Ureter (tissue), 1 donor: ENCODE data around the gene MFAP3. TPM values are rescaled to one million over a fixed set of nuclear protein-coding genes. Genes with fewer than 3 reads are reported as not detected.
"Not testable (repeated sequence)": the region's sequence is repeated elsewhere in the genome, so short reads cannot be mapped to it uniquely, and the experiment has no call there.

Experiments used
- DNase-seq: peaks from one replicate; pipeline ENCODE4 v3.0.0-alpha.2; 2020; ENCODE audit warnings: low spot score
- total RNA-seq: library from RNA; stranded (reverse); gene quantifications from one replicate; pipeline ENCODE4 v1.2.4, GENCODE V29; 2023
- donor health status: DM: yes; HTN: yes; CAD: no.

Gene MFAP3
- total RNA-seq, 1 donor from 2014 or later = 39.6 TPM

- DNase-seq = no peak
Observed at GRCh38 chr5:154053468-154053867, 14.7 kb downstream of the MFAP3 start.

- no peak for DNase-seq
Observed at GRCh38 chr5:154055201-154055600, 16.4 kb downstream of the MFAP3 start.

- DNase-seq = no peak
Observed at GRCh38 chr5:154058055-154059038, 19.6 kb downstream of the MFAP3 start.

- no peak for DNase-seq
Observed at GRCh38 chr5:154059039-154059430, 20.3 kb downstream of the MFAP3 start.

- DNase-seq = no peak
Observed at GRCh38 chr5:154059583-154059982, 20.8 kb downstream of the MFAP3 start.

GRCh38 chr5:154060606-154061005 lies 21.8 kb downstream of the MFAP3 start:
- no peak for DNase-seq

GRCh38 chr5:154063372-154063771 lies 24.6 kb downstream of the MFAP3 start:
- DNase-seq = no peak

- no peak for DNase-seq
Observed at GRCh38 chr5:154065971-154066370, 27.2 kb downstream of the MFAP3 start.

- DNase-seq = not testable (repeated sequence)
Observed at GRCh38 chr5:154069854-154070253, 31.1 kb downstream of the MFAP3 start.

GRCh38 chr5:154071799-154072413 lies 33.1 kb downstream of the MFAP3 start:
- no peak for DNase-seq

- DNase-seq = peak; percentile 77
Observed at GRCh38 chr5:154072414-154073171, 33.8 kb downstream of the MFAP3 start.

- DNase-seq = no peak
Observed at GRCh38 chr5:154076240-154076922, 37.6 kb downstream of the MFAP3 start.

GRCh38 chr5:154077696-154078095 lies 38.9 kb downstream of the MFAP3 start:
- no peak for DNase-seq

- no peak for DNase-seq
Observed at GRCh38 chr5:154078272-154078671, 39.5 kb downstream of the MFAP3 start.

- DNase-seq = no peak
Observed at GRCh38 chr5:154081246-154081645, 42.5 kb downstream of the MFAP3 start.

GRCh38 chr5:154084062-154084639 lies 45.4 kb downstream of the MFAP3 start:
- DNase-seq = no peak

GRCh38 chr5:154086146-154086545 lies 47.4 kb downstream of the MFAP3 start:
- DNase-seq = no peak

GRCh38 chr5:154086641-154087040 lies 47.9 kb downstream of the MFAP3 start:
- no peak for DNase-seq

GRCh38 chr5:154087260-154087659 lies 48.5 kb downstream of the MFAP3 start:
- DNase-seq = no peak

- DNase-seq = no peak
Observed at GRCh38 chr5:154088801-154089200, 50.0 kb downstream of the MFAP3 start.

GRCh38 chr5:154090656-154091055 lies 51.9 kb downstream of the MFAP3 start:
- DNase-seq = no peak
